GM18505 (cell line): ENCODE data around the gene AWAT2.
"Not testable (repeated sequence)": the region's sequence is repeated elsewhere in the genome, so short reads cannot be mapped to it uniquely, and the experiment has no call there.

Experiments
- ATAC-seq: cut with Tn5 transposase; IDR thresholded peaks from one replicate; pipeline ENCODE4 v1.9.1; 2021; ENCODE audit not compliant: unreplicated experiment
- POLR2A ChIP-seq: IDR thresholded peaks from 4 replicates; pipeline ENCODE4 v1.6.1; 2011; ENCODE audit warnings: borderline replicate concordance; ENCODE audit not compliant: insufficient read depth, insufficient read length; ENCODE audit errors: extremely low read depth

The AWAT2 gene

GRCh38 chrX:70001269-70001668 is 48.5 kb downstream of the AWAT2 start:
- ATAC-seq = no peak
- TF ChIP-seq POLR2A = no peak

GRCh38 chrX:69998299-69998698 is 51.4 kb downstream of the AWAT2 start:
- ATAC-seq = not testable (repeated sequence)

GRCh38 chrX:69996113-69996468 is 53.6 kb downstream of the AWAT2 start:
- TF ChIP-seq POLR2A = no peak
- ATAC-seq = no peak

- no peak for TF ChIP-seq POLR2A
- no peak for ATAC-seq
Measured at GRCh38 chrX:69995362-69996112, 54.2 kb downstream of the AWAT2 start.

GRCh38 chrX:69993494-69993893 is 56.2 kb downstream of the AWAT2 start:
- TF ChIP-seq POLR2A = no peak
- no peak for ATAC-seq

- TF ChIP-seq POLR2A = no peak
- ATAC-seq = no peak
Measured at GRCh38 chrX:69991685-69992084, 58.1 kb downstream of the AWAT2 start.
